ENCODE data around the gene TTC33. TPM values are rescaled to one million over a fixed set of nuclear protein-coding genes. Genes with fewer than 3 reads are reported as not detected.

TTC33 gene
- total RNA-seq, 2 donors from 2014 or later = 13.5 to 19.3 TPM

- H3K27ac Mint-ChIP-seq = no peak overlapping the region
These were observed 24.4 kb upstream of the TTC33 start for GRCh38 chr5:40780199-40780598.

GRCh38 chr5:40779561-40779960 is 23.8 kb upstream of the TTC33 start:
- H3K27ac ChIP-seq (ENCODE audit: low read depth, low read length) = no peak overlapping the region
- H3K27me3 ChIP-seq (ENCODE audit: control insufficient read depth, insufficient read depth, low read length, poor library complexity, severe bottlenecking) = no peaks in the 10 kb centered on the region
- 97 to 99% methylated on average over 6 of the region's 6 CpGs for WGBS, 2 experiments (ENCODE audit: insufficient coverage in 1 of 2, insufficient read length in 1 of 2)
- peaks cover 4% of the 10 kb centered on the region for H3K4me1 ChIP-seq (ENCODE audit: control insufficient read depth, insufficient read depth, low read length)
- H3K9ac ChIP-seq (ENCODE audit: extremely low read depth, low read length, poor library complexity, severe bottlenecking) = no peak overlapping the region
- H3K36me3 ChIP-seq (ENCODE audit: control insufficient read depth, insufficient read depth, low read length) = peaks cover 23% of the 10 kb centered on the region
- Mint-ChIP-seq H3K27me3 (ENCODE audit: insufficient read depth) (no peaks in the 10 kb centered on the region), H3K4me3 (no peak overlapping the region), H3K36me3 (ENCODE audit: low read depth) (peaks cover 19% of the 10 kb centered on the region), H3K4me1 (peaks cover 10% of the 10 kb centered on the region), H3K27ac (no peak overlapping the region), H3K9me3 (no peaks in the 10 kb centered on the region)
- no peaks in the 10 kb centered on the region for H3K9me3 ChIP-seq (ENCODE audit: control insufficient read depth, low read length)
- H3K4me3 ChIP-seq (ENCODE audit: low read length) = no peak overlapping the region
- no peak for TF ChIP-seq CTCF (conservative IDR thresholded peaks at IDR 0.05)
- no peak for DNase-seq

More at GRCh38 chr5:40780199-40780598, 24.4 kb upstream of the TTC33 start:
- Mint-ChIP-seq H3K36me3 (ENCODE audit: low read depth) (peaks cover 17% of the 10 kb centered on the region), H3K9me3 (no peaks in the 10 kb centered on the region), H3K4me1 (peaks cover 12% of the 10 kb centered on the region), H3K27me3 (ENCODE audit: insufficient read depth) (no peaks in the 10 kb centered on the region), H3K4me3 (no peak overlapping the region)
- Histone ChIP-seq H3K36me3 (ENCODE audit: control insufficient read depth, insufficient read depth, low read length) (peaks cover 16% of the 10 kb centered on the region), H3K4me1 (ENCODE audit: control insufficient read depth, insufficient read depth, low read length) (peaks cover 8% of the 10 kb centered on the region), H3K27me3 (ENCODE audit: control insufficient read depth, insufficient read depth, low read length, poor library complexity, severe bottlenecking) (no peaks in the 10 kb centered on the region), H3K4me3 (ENCODE audit: low read length) (no peak overlapping the region), H3K27ac (ENCODE audit: low read depth, low read length) (no peak overlapping the region), H3K9me3 (ENCODE audit: control insufficient read depth, low read length) (no peaks in the 10 kb centered on the region), H3K9ac (ENCODE audit: extremely low read depth, low read length, poor library complexity, severe bottlenecking) (no peak overlapping the region)
- no peak for DNase-seq
- no peak for TF ChIP-seq CTCF (conservative IDR thresholded peaks at IDR 0.05)
- 92% methylated on average over 3 of the region's 5 CpGs; no CpG with 5 or more reads in 1 of the 2 experiments for WGBS, 2 experiments (ENCODE audit: insufficient coverage in 1 of 2, insufficient read length in 1 of 2)

GRCh38 chr5:40778133-40778532 is 22.4 kb upstream of the TTC33 start:
- peaks cover 37% of the 10 kb centered on the region for H3K36me3 ChIP-seq (ENCODE audit: control insufficient read depth, insufficient read depth, low read length)
- DNase-seq = no peak
- no peaks in the 10 kb centered on the region for H3K4me1 ChIP-seq (ENCODE audit: control insufficient read depth, insufficient read depth, low read length)
- Mint-ChIP-seq H3K27ac (no peak overlapping the region), H3K4me3 (no peak overlapping the region), H3K4me1 (peaks cover 9% of the 10 kb centered on the region), H3K27me3 (ENCODE audit: insufficient read depth) (no peaks in the 10 kb centered on the region), H3K36me3 (ENCODE audit: low read depth) (peaks cover 27% of the 10 kb centered on the region), H3K9me3 (no peaks in the 10 kb centered on the region)
- no CpG with 5 or more reads among the region's 1 CpG for WGBS, 2 experiments (ENCODE audit: insufficient coverage in 1 of 2, insufficient read length in 1 of 2)
- H3K27me3 ChIP-seq (ENCODE audit: control insufficient read depth, insufficient read depth, low read length, poor library complexity, severe bottlenecking) = no peaks in the 10 kb centered on the region
- H3K27ac ChIP-seq (ENCODE audit: low read depth, low read length) = no peak overlapping the region
- H3K4me3 ChIP-seq (ENCODE audit: low read length) = no peak overlapping the region
- no peak overlapping the region for H3K9ac ChIP-seq (ENCODE audit: extremely low read depth, low read length, poor library complexity, severe bottlenecking)
- TF ChIP-seq CTCF (conservative IDR thresholded peaks at IDR 0.05) = no peak
- no peaks in the 10 kb centered on the region for H3K9me3 ChIP-seq (ENCODE audit: control insufficient read depth, low read length)

All from endodermal cell (in vitro differentiated cells).